ENCODE results near the gene CD53. TPM values are rescaled to one million over a fixed set of nuclear protein-coding genes. Genes with fewer than 3 reads are reported as not detected.

The CD53 gene
- total RNA-seq, 2 donors from 2014 or later = 5.7 to 12.2 TPM

GRCh38 chr1:110890474-110891196 lies 17.7 kb downstream of the CD53 start:
- intact Hi-C loops (cut with DNase I) = no loop called here
- Histone ChIP-seq H3K27me3 (replicated peaks; ENCODE audit: insufficient read depth) (no peaks in the 10 kb centered on the region), H3K4me3 (no peak overlapping the region), H3K9me3 (no peaks in the 10 kb centered on the region), H3K27ac (no peak overlapping the region), H3K36me3 (no peaks in the 10 kb centered on the region), H3K4me1 (replicated peaks) (no peaks in the 10 kb centered on the region)
- TF ChIP-seq POLR2AphosphoS5 (IDR thresholded peaks at IDR 0.05) (no peak), POLR2A (IDR thresholded peaks at IDR 0.05) (no peak), CTCF (IDR thresholded peaks at IDR 0.05) (no peak)
- no peak for DNase-seq (ENCODE audit: low spot score)
- WGBS = 84% methylated on average over 3 of the region's 3 CpGs

GRCh38 chr1:110893908-110894490 lies 21.1 kb downstream of the CD53 start:
- H3K27me3 ChIP-seq (replicated peaks; ENCODE audit: insufficient read depth) = no peaks in the 10 kb centered on the region
- no peaks in the 10 kb centered on the region for H3K9me3 ChIP-seq
- no peak overlapping the region for H3K27ac ChIP-seq
- DNase-seq (ENCODE audit: low spot score) = no peak
- TF ChIP-seq POLR2AphosphoS5 (IDR thresholded peaks at IDR 0.05) = no peak
- no peak for TF ChIP-seq CTCF (IDR thresholded peaks at IDR 0.05)
- TF ChIP-seq POLR2A (IDR thresholded peaks at IDR 0.05) = no peak
- H3K4me1 ChIP-seq (replicated peaks) = no peaks in the 10 kb centered on the region
- no peaks in the 10 kb centered on the region for H3K36me3 ChIP-seq
- no peak overlapping the region for H3K4me3 ChIP-seq
- intact Hi-C loops (cut with DNase I) = no loop called here
- WGBS = 38% methylated on average over 3 of the region's 3 CpGs

- WGBS = 67% methylated on average over 2 of the region's 2 CpGs
- no peaks in the 10 kb centered on the region for H3K4me1 ChIP-seq (replicated peaks)
- H3K27ac ChIP-seq = no peak overlapping the region
- H3K9me3 ChIP-seq = no peaks in the 10 kb centered on the region
- H3K4me3 ChIP-seq = no peak overlapping the region
- no peak for DNase-seq (ENCODE audit: low spot score)
- H3K36me3 ChIP-seq = no peaks in the 10 kb centered on the region
- no peaks in the 10 kb centered on the region for H3K27me3 ChIP-seq (replicated peaks; ENCODE audit: insufficient read depth)
- intact Hi-C loops (cut with DNase I) = no loop called here
- TF ChIP-seq POLR2AphosphoS5 (IDR thresholded peaks at IDR 0.05) (no peak), POLR2A (IDR thresholded peaks at IDR 0.05) (no peak), CTCF (IDR thresholded peaks at IDR 0.05) (no peak)
Observed at GRCh38 chr1:110896090-110896489, 23.1 kb downstream of the CD53 start.

GRCh38 chr1:110897681-110898080 lies 24.7 kb downstream of the CD53 start:
- TF ChIP-seq CTCF (IDR thresholded peaks at IDR 0.05) (no peak), POLR2A (IDR thresholded peaks at IDR 0.05) (no peak), POLR2AphosphoS5 (IDR thresholded peaks at IDR 0.05) (no peak)
- DNase-seq (ENCODE audit: low spot score) = no peak
- H3K4me3 ChIP-seq = no peak overlapping the region
- no peak overlapping the region for H3K27ac ChIP-seq
- H3K9me3 ChIP-seq = no peaks in the 10 kb centered on the region
- no peaks in the 10 kb centered on the region for H3K27me3 ChIP-seq (replicated peaks; ENCODE audit: insufficient read depth)
- H3K4me1 ChIP-seq (replicated peaks) = no peaks in the 10 kb centered on the region
- H3K36me3 ChIP-seq = no peaks in the 10 kb centered on the region
- intact Hi-C loops (cut with DNase I) = no loop called here
- 92% methylated on average over 2 of the region's 2 CpGs for WGBS
